ENCODE measurements around the gene ARHGAP26. TPM values are rescaled to one million over a fixed set of nuclear protein-coding genes. Genes with fewer than 3 reads are reported as not detected.

ARHGAP26 gene
- total and polyA plus RNA-seq, 10 donors: 4.2 to 148 (median 55.5) TPM

- Histone ChIP-seq H3K27me3 (replicated peaks in 1 of 7) (no peaks in the 10 kb centered on the region), H3K9me3 (peaks cover 0 to 6% (median 0%) of the 10 kb centered on the region in 8 donors), H3K36me3 (no peaks in the 10 kb centered on the region), H3K4me3 (no peak overlapping the region), H3K4me1 (peaks cover 0 to 3% (median 0%) of the 10 kb centered on the region in 6 donors), H3K27ac (no peak overlapping the region)
- TF ChIP-seq CTCF (IDR thresholded peaks at IDR 0.05 in 8 of 11, conservative IDR thresholded peaks at IDR 0.05 in 3 of 11) (no peak), POLR2A (IDR thresholded peaks at IDR 0.05) (no peak), POLR2AphosphoS5 (IDR thresholded peaks at IDR 0.05) (no peak)
- WGBS, 5 donors: 91 to 96% (median 94%) methylated on average over 3 of the region's 3 CpGs
- DNase-seq: no peak
- intact Hi-C loops (cut with DNase I; ENCODE audit: low total_unique reads): no loop called here
These were observed 478.2 kb downstream of the ARHGAP26 start for GRCh38 chr5:143248391-143248790.

GRCh38 chr5:143248822-143249579, 478.8 kb downstream of the ARHGAP26 start:
- peaks cover 0 to 6% (median 0%) of the 10 kb centered on the region in 8 donors for H3K9me3 ChIP-seq
- no peak overlapping the region for H3K4me3 ChIP-seq
- no peak overlapping the region for H3K27ac ChIP-seq
- H3K27me3 ChIP-seq (replicated peaks in 1 of 7): no peaks in the 10 kb centered on the region
- no peaks in the 10 kb centered on the region for H3K36me3 ChIP-seq
- no peaks in the 10 kb centered on the region for H3K4me1 ChIP-seq
- WGBS, 5 donors: 85 to 98% (median 91%) methylated on average over 3 of the region's 3 CpGs
- intact Hi-C loops (cut with DNase I; ENCODE audit: low total_unique reads): no loop called here
- TF ChIP-seq CTCF (IDR thresholded peaks at IDR 0.05 in 8 of 11, conservative IDR thresholded peaks at IDR 0.05 in 3 of 11) (no peak), POLR2AphosphoS5 (IDR thresholded peaks at IDR 0.05) (no peak), POLR2A (IDR thresholded peaks at IDR 0.05) (no peak)
- DNase-seq: no peak

- H3K4me3 ChIP-seq: no peak overlapping the region
- 78 to 92% (median 88%) methylated on average over 2 of the region's 2 CpGs for WGBS, 5 donors
- no peaks in the 10 kb centered on the region for H3K27me3 ChIP-seq (replicated peaks in 1 of 7)
- peaks cover 0 to 6% (median 0%) of the 10 kb centered on the region in 8 donors for H3K9me3 ChIP-seq
- intact Hi-C loops (cut with DNase I; ENCODE audit: low total_unique reads): no loop called here
- DNase-seq: no peak
- TF ChIP-seq CTCF (IDR thresholded peaks at IDR 0.05 in 8 of 11, conservative IDR thresholded peaks at IDR 0.05 in 3 of 11): no peak
- no peak for TF ChIP-seq POLR2AphosphoS5 (IDR thresholded peaks at IDR 0.05)
- no peak for TF ChIP-seq POLR2A (IDR thresholded peaks at IDR 0.05)
- no peak overlapping the region for H3K27ac ChIP-seq
- H3K4me1 ChIP-seq: no peaks in the 10 kb centered on the region
- H3K36me3 ChIP-seq: no peaks in the 10 kb centered on the region
These were observed 479.7 kb downstream of the ARHGAP26 start for GRCh38 chr5:143249851-143250250.

- no peaks in the 10 kb centered on the region for H3K36me3 ChIP-seq
- no peaks in the 10 kb centered on the region for H3K9me3 ChIP-seq
- no peak for TF ChIP-seq CTCF (IDR thresholded peaks at IDR 0.05 in 8 of 11, conservative IDR thresholded peaks at IDR 0.05 in 3 of 11)
- TF ChIP-seq POLR2AphosphoS5 (IDR thresholded peaks at IDR 0.05): no peak
- no peak for TF ChIP-seq POLR2A (IDR thresholded peaks at IDR 0.05)
- no peaks in the 10 kb centered on the region for H3K4me1 ChIP-seq
- no peak overlapping the region for H3K4me3 ChIP-seq
- intact Hi-C loops (cut with DNase I; ENCODE audit: low total_unique reads): no loop called here
- no peak overlapping the region for H3K27ac ChIP-seq
- DNase-seq: no peak
- WGBS, 5 donors: 89 to 98% (median 90%) methylated on average over 3 of the region's 3 CpGs
- no peaks in the 10 kb centered on the region for H3K27me3 ChIP-seq (replicated peaks in 1 of 7)
These were observed 481.0 kb downstream of the ARHGAP26 start for GRCh38 chr5:143251190-143251589.
